T-cell (primary cell): ENCODE data around the gene DLG2. TPM values are rescaled to one million over a fixed set of nuclear protein-coding genes. Genes with fewer than 3 reads are reported as not detected.
"Not testable (repeated sequence)": the region's sequence is repeated elsewhere in the genome, so short reads cannot be mapped to it uniquely, and the experiment has no call there.

ENCODE experiments used
- ATAC-seq, 4 experiments: fragments of 200-7000 bp in 3 of 4; fragments of 150-1000 bp in 1 of 4; cut with Tn5 transposase; replicated peaks in 1 of 4; 1 replicate in 3 of 4; 2 replicates in 1 of 4; pipeline ENCODE4 v1.10.0; 2021; ENCODE audit warnings: moderate library complexity in 3 of 4, mild to moderate bottlenecking in 2 of 4, moderate number of reproducible peaks in 1 of 4
- CTCF ChIA-PET, 2 donors: fragments of 300-600 bp; sonication (Branson Sonifier 250); formaldehyde crosslinking; loops; one replicate each; lab custom pipeline; 2022; ENCODE audit warnings: antibody characterized with exemption in 2 of 2; lab: Charles Lee
- POLR2A ChIA-PET, 2 donors: fragments of 300-600 bp; sonication (Branson Sonifier 250); formaldehyde crosslinking; loops; one replicate each; lab custom pipeline; 2022; ENCODE audit warnings: antibody characterized with exemption in 2 of 2; lab: Charles Lee
- DNase-seq, 35 experiments: peaks; one replicate each; pipeline versions ENCODE4 v3.0.0 to v3.0.0-alpha.2; 2013 to 2023
- H3K27ac ChIP-seq: one replicate; pipeline ENCODE4 v1.5.1; 2013; ENCODE audit warnings: low read length
- H3K27me3 ChIP-seq, 2 experiments: replicated peaks in 1 of 2; 1 replicate in 1 of 2; 2 replicates in 1 of 2; pipeline versions ENCODE4 v1.6.1 to v1.7.0; 2013; ENCODE audit warnings: low read length in 1 of 2, mixed read lengths in 1 of 2; ENCODE audit not compliant: control insufficient read depth in 2 of 2, insufficient read depth in 2 of 2; ENCODE audit errors: extremely low read depth in 1 of 2
- H3K36me3 ChIP-seq, 2 donors: 1 replicate in 1 of 2; 2 replicates in 1 of 2; pipeline versions ENCODE4 v1.6.1 to v1.7.0; 2013; ENCODE audit warnings: low read length in 1 of 2; ENCODE audit not compliant: control insufficient read depth in 2 of 2, insufficient read depth in 1 of 2; ENCODE audit errors: extremely low read depth in 1 of 2
- H3K4me1 ChIP-seq, 2 experiments: 1 replicate in 1 of 2; 2 replicates in 1 of 2; pipeline versions ENCODE4 v1.6.1 to v1.7.0; 2013; ENCODE audit warnings: low read length in 2 of 2, mixed read lengths in 1 of 2; ENCODE audit not compliant: insufficient read depth in 2 of 2, control insufficient read depth in 1 of 2; ENCODE audit errors: extremely low read depth in 1 of 2
- H3K4me3 ChIP-seq, 2 donors: 1 replicate in 1 of 2; 2 replicates in 1 of 2; pipeline versions ENCODE4 v1.5.1 to v1.7.0; 2013; ENCODE audit warnings: mild to moderate bottlenecking in 2 of 2, low read length in 1 of 2, moderate library complexity in 1 of 2; ENCODE audit not compliant: control insufficient read depth in 1 of 2; ENCODE audit errors: extremely low read depth in 1 of 2
- H3K9me3 ChIP-seq: 2 replicates; pipeline ENCODE4 v1.7.0; 2013
- H3K27ac Mint-ChIP-seq, 2 donors: one replicate each; pipeline ENCODE4 v1.8.0; 2020 to 2021; ENCODE audit warnings: mild to moderate bottlenecking in 2 of 2, mixed read lengths in 2 of 2
- H3K27me3 Mint-ChIP-seq, 2 donors: one replicate each; pipeline ENCODE4 v1.8.0; 2021 to 2022; ENCODE audit warnings: mixed read lengths in 2 of 2
- H3K36me3 Mint-ChIP-seq: one replicate; pipeline ENCODE4 v1.8.0; 2021; ENCODE audit warnings: mixed read lengths
- H3K4me1 Mint-ChIP-seq, 3 donors: one replicate each; pipeline ENCODE4 v1.8.0; 2020 to 2022; ENCODE audit warnings: mixed read lengths in 3 of 3, mild to moderate bottlenecking in 1 of 3
- H3K4me3 Mint-ChIP-seq, 3 donors: one replicate each; pipeline ENCODE4 v1.8.0; 2020 to 2022; ENCODE audit warnings: mild to moderate bottlenecking in 3 of 3, mixed read lengths in 3 of 3, moderate library complexity in 3 of 3
- H3K9me3 Mint-ChIP-seq, 3 donors: one replicate each; pipeline ENCODE4 v1.8.0; 2020 to 2022; ENCODE audit warnings: mixed read lengths in 3 of 3
- WGBS: methylation state at CpG from one replicate; pipeline ENCODE4 v1.1.5; 2013; ENCODE audit warnings: missing lambda C conversion rate; ENCODE audit not compliant: insufficient coverage; 5-methylcytosine and 5-hydroxymethylcytosine counted together
- total RNA-seq, 35 experiments: library from RNA in 6 of 35; stranded (reverse) in 6 of 35; fragments of 120-200 nt in 1 of 35; gene quantifications; one replicate each; pipeline versions ENCODE4 v1.2.1 to v1.2.4 and lab custom pipeline; 2013 to 2026

The DLG2 gene
- total RNA-seq, 5 donors from 2014 or later (not counting 1 experiment from before 2014, with no cell fraction given), result 2.3 to 4.1 (median 2.9) TPM

- H3K27me3 ChIP-seq, result no peaks in the 10 kb centered on the region
- CTCF ChIA-PET, result interaction anchor here in 1 of 2 donors (0.8 to 3.3 kb wide), 6 partner anchors 20 to 664 kb away, joined by 3 to 21 read pairs (median 3); partner anchors contain the start of genes EED and TMEM126A
- POLR2A ChIA-PET, result interaction anchor here (0.5 to 2.8 kb wide), 8 partner anchors 19 to 441 kb away, joined by 3 to 13 read pairs (median 5); partner anchors contain the start of genes TMEM126A (in 2 of the 2), CREBZF (in 1 of the 2) and PICALM (in 1 of the 2)
- Mint-ChIP-seq H3K4me1 (peaks cover 44 to 48% (median 44%) of the 10 kb centered on the region in 3 donors), H3K36me3 (peaks cover 13% of the 10 kb centered on the region), H3K27ac (peak within 1 kb of the TSS; percentile 95 to 98), H3K9me3 (no peaks in the 10 kb centered on the region), H3K4me3 (peak within 1 kb of the TSS; percentile 95 to 98 (median 96)), H3K27me3 (no peaks in the 10 kb centered on the region)
- H3K9me3 ChIP-seq, result no peaks in the 10 kb centered on the region
- 1% methylated on average over 37 of the region's 41 CpGs for WGBS
- H3K4me3 ChIP-seq, result peak within 1 kb of the TSS; percentile 92 to 98
- peak; percentile 89 to 98 (median 96) for DNase-seq
- H3K4me1 ChIP-seq, result peaks cover 16 to 18% of the 10 kb centered on the region in 2 experiments
- H3K36me3 ChIP-seq, result peaks cover 6 to 8% of the 10 kb centered on the region in 2 donors
- H3K27ac ChIP-seq, result peak within 1 kb of the TSS; percentile 80
- ATAC-seq, result peak; percentile 97 to 99 (median 99)
Observed at GRCh38 chr11:85627998-85628770, 1.0 kb upstream of the DLG2 start, which contains the start of gene TMEM126B. Gene TMEM126B, plus strand, starts transcription at chr11:85628593. Its CDS starts 15 bp downstream, at chr11:85628608.

GRCh38 chr11:85626496-85626895 is 648 bp downstream of the DLG2 start:
- ATAC-seq (no peak), DNase-seq (peak in 1 of 35 experiments; percentile 16)
- Mint-ChIP-seq H3K36me3 (peaks cover 5% of the 10 kb centered on the region), H3K9me3 (no peaks in the 10 kb centered on the region), H3K27ac (peak overlapping the region; percentile 95 to 98), H3K4me1 (peaks cover 44 to 48% (median 44%) of the 10 kb centered on the region in 3 donors), H3K27me3 (no peaks in the 10 kb centered on the region), H3K4me3 (peak overlapping the region; percentile 95 to 98 (median 96))
- Histone ChIP-seq H3K27ac (no peak overlapping the region), H3K9me3 (no peaks in the 10 kb centered on the region), H3K4me1 (peaks cover 16 to 18% of the 10 kb centered on the region in 2 experiments), H3K36me3 (peaks cover 5 to 6% of the 10 kb centered on the region in 2 donors), H3K4me3 (no peak overlapping the region), H3K27me3 (no peaks in the 10 kb centered on the region)
- ChIA-PET POLR2A (interaction anchor here (0.6 to 1.6 kb wide), 6 partner anchors 9 to 644 kb away, joined by 3 to 14 read pairs (median 3); partner anchors contain the start of genes CREBZF (in 1 of the 2) and TMEM126A (in 1 of the 2)), CTCF (no interaction called here)
- WGBS, result no CpG with 5 or more reads among the region's 2 CpGs

GRCh38 chr11:85620256-85620655 is 6.9 kb downstream of the DLG2 start:
- Histone ChIP-seq H3K27me3 (no peaks in the 10 kb centered on the region), H3K9me3 (no peaks in the 10 kb centered on the region), H3K27ac (no peak overlapping the region), H3K4me1 (no peaks in the 10 kb centered on the region), H3K36me3 (no peaks in the 10 kb centered on the region), H3K4me3 (no peak overlapping the region)
- no peak for DNase-seq
- no peak overlapping the region for H3K27ac Mint-ChIP-seq
- no peak overlapping the region for H3K4me3 Mint-ChIP-seq
- no CpG with 5 or more reads among the region's 3 CpGs for WGBS
- no peak for ATAC-seq
- CTCF ChIA-PET, result no interaction called here
- H3K4me1 Mint-ChIP-seq, result peaks cover 3 to 8% (median 4%) of the 10 kb centered on the region in 3 donors
- peaks cover 3% of the 10 kb centered on the region for H3K36me3 Mint-ChIP-seq
- no peaks in the 10 kb centered on the region for H3K9me3 Mint-ChIP-seq
- H3K27me3 Mint-ChIP-seq, result peaks cover 0 to 4% of the 10 kb centered on the region in 2 donors
- POLR2A ChIA-PET, result no interaction called here

GRCh38 chr11:85619499-85619898 is 7.6 kb downstream of the DLG2 start:
- ATAC-seq, result no peak
- H3K27ac ChIP-seq, result no peak overlapping the region
- H3K27me3 ChIP-seq, result peaks cover 0 to under 1% of the 10 kb centered on the region in 2 experiments
- ChIA-PET POLR2A (no interaction called here), CTCF (no interaction called here)
- no peaks in the 10 kb centered on the region for H3K9me3 Mint-ChIP-seq
- H3K36me3 Mint-ChIP-seq, result peaks cover 3% of the 10 kb centered on the region
- no peak overlapping the region for H3K4me3 ChIP-seq
- WGBS, result no CpG with 5 or more reads among the region's 6 CpGs
- H3K36me3 ChIP-seq, result no peaks in the 10 kb centered on the region
- peaks cover 0 to 4% of the 10 kb centered on the region in 2 donors for H3K27me3 Mint-ChIP-seq
- H3K27ac Mint-ChIP-seq, result no peak overlapping the region
- H3K4me1 Mint-ChIP-seq, result peaks cover 0 to under 1% (median 0%) of the 10 kb centered on the region in 3 donors
- H3K4me3 Mint-ChIP-seq, result no peak overlapping the region
- no peak for DNase-seq
- H3K9me3 ChIP-seq, result no peaks in the 10 kb centered on the region
- H3K4me1 ChIP-seq, result no peaks in the 10 kb centered on the region

GRCh38 chr11:85611643-85612042 is 15.5 kb downstream of the DLG2 start:
- H3K27me3 Mint-ChIP-seq, H3K36me3 Mint-ChIP-seq, H3K27ac ChIP-seq, H3K4me3 Mint-ChIP-seq, H3K4me3 ChIP-seq, H3K4me1 ChIP-seq, DNase-seq, H3K9me3 Mint-ChIP-seq, CTCF ChIA-PET, H3K9me3 ChIP-seq, H3K27me3 ChIP-seq, POLR2A ChIA-PET, H3K4me1 Mint-ChIP-seq, H3K27ac Mint-ChIP-seq, ATAC-seq, H3K36me3 ChIP-seq: not testable (repeated sequence)
- WGBS, result 0% methylated on average over 1 of the region's 2 CpGs

- H3K36me3 ChIP-seq, H3K9me3 Mint-ChIP-seq, H3K9me3 ChIP-seq, H3K27ac Mint-ChIP-seq, H3K27me3 ChIP-seq, CTCF ChIA-PET, H3K27ac ChIP-seq, H3K27me3 Mint-ChIP-seq, DNase-seq, POLR2A ChIA-PET, ATAC-seq, H3K4me3 ChIP-seq, H3K4me1 ChIP-seq, H3K4me3 Mint-ChIP-seq, H3K4me1 Mint-ChIP-seq, H3K36me3 Mint-ChIP-seq: not testable (repeated sequence)
- WGBS, result no CpG with 5 or more reads among the region's 2 CpGs
Observed at GRCh38 chr11:85609286-85609685, 17.9 kb downstream of the DLG2 start.
